OCI-LY1 (cell line): ENCODE data around the gene SPSB3.

Source experiments
- EZH2 ChIP-seq: fragments of 200-600 bp; sonication (generic), shearing (Covaris generic); IDR thresholded peaks from 2 replicates; pipeline ENCODE4 v1.8.0; 2017; ENCODE audit warnings: borderline replicate concordance, mixed run types, mild to moderate bottlenecking, antibody characterized with exemption, low read length, moderate library complexity, mixed read lengths
- TF ChIP-seq, protein P1 (sequence below): fragments of 200-600 bp; sonication (generic), shearing (Covaris generic); IDR thresholded peaks from 2 replicates; pipeline ENCODE4 v1.5.1; 2017; ENCODE audit warnings: mild to moderate bottlenecking, antibody characterized with exemption, low read length, moderate library complexity, mixed read lengths

DNA sequence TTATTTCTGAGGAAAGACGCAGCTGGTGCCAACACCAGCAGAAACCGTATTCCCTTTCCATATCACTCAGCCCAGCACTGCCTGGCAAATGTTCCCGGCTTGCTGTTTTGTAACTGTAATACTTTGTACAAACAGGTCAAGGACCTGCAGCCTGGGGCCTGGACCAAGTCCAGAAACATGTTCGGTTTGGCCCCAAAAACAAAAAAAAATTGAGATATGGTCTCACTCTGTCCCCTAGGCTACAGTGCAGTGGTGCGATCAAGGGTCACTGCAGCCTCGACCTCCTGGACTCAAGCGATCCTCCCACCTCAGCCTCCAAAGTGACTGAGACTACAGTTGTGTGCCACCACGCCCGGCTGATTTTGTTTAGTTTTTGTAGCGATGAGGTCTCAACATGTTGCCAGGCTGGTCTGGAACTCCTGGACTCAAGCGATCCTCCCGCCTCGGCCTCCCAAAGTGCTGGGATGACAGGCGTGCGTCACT, 43.1 kb upstream of the SPSB3 start:
- TF ChIP-seq, protein P1, sequence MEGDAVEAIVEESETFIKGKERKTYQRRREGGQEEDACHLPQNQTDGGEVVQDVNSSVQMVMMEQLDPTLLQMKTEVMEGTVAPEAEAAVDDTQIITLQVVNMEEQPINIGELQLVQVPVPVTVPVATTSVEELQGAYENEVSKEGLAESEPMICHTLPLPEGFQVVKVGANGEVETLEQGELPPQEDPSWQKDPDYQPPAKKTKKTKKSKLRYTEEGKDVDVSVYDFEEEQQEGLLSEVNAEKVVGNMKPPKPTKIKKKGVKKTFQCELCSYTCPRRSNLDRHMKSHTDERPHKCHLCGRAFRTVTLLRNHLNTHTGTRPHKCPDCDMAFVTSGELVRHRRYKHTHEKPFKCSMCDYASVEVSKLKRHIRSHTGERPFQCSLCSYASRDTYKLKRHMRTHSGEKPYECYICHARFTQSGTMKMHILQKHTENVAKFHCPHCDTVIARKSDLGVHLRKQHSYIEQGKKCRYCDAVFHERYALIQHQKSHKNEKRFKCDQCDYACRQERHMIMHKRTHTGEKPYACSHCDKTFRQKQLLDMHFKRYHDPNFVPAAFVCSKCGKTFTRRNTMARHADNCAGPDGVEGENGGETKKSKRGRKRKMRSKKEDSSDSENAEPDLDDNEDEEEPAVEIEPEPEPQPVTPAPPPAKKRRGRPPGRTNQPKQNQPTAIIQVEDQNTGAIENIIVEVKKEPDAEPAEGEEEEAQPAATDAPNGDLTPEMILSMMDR: no peak
- TF ChIP-seq EZH2: no peak
